ENCODE results near the gene ADISSP. TPM values are rescaled to one million over a fixed set of nuclear protein-coding genes. Genes with fewer than 3 reads are reported as not detected.

Gene ADISSP
- total RNA-seq = 10 to 100 TPM; 22.3 to 24.4 TPM

DNA sequence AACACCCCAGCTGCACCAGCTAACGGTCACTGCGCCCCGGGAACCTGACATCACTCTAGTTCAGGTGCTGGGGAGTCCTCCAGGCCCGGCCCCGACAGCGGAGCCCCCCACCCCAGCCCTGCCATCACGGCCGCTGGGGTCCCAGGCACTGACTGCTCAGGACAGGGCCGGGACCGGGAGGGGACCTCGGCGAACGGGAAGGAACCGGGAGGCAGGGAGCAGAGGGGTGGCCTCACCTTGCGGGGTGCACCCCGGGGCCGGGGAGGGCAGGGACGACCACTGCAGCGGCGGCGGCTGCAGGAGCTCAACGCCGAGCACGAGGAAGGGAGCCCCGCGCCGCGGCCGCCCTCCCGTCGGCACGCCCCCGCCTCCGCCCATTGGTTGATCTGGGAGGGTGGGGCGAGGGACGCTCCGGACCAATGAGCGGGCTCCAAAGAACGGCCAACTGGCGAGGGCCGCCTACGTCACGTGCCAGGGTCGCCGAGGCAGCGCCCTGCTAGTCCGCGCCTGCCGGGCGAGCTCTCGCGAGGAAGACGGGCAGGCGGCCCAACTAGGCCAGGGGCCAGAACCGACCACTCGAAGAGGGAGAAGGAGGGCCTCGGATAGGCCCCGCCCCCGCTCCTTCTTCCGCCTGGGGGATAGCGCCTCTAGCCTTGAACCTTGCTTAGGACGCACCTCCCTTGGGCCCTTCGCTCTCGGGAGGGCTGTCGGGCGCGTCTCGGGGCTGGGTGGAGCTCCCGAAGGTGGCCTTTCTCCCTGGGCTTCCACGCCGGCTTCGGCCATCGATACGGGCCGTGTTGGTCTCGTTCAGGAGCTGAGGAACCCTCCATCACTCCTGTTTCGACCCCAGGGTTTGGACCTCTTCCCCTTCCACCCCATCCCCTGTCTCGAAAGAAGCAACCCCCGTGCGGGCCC lies at the start of gene ADISSP:
Gene ADISSP, minus strand, starts transcription at position 327 of the 915 bp plus-strand sequence. CDS start 7,653 bp downstream, outside the sequence.

DNA sequence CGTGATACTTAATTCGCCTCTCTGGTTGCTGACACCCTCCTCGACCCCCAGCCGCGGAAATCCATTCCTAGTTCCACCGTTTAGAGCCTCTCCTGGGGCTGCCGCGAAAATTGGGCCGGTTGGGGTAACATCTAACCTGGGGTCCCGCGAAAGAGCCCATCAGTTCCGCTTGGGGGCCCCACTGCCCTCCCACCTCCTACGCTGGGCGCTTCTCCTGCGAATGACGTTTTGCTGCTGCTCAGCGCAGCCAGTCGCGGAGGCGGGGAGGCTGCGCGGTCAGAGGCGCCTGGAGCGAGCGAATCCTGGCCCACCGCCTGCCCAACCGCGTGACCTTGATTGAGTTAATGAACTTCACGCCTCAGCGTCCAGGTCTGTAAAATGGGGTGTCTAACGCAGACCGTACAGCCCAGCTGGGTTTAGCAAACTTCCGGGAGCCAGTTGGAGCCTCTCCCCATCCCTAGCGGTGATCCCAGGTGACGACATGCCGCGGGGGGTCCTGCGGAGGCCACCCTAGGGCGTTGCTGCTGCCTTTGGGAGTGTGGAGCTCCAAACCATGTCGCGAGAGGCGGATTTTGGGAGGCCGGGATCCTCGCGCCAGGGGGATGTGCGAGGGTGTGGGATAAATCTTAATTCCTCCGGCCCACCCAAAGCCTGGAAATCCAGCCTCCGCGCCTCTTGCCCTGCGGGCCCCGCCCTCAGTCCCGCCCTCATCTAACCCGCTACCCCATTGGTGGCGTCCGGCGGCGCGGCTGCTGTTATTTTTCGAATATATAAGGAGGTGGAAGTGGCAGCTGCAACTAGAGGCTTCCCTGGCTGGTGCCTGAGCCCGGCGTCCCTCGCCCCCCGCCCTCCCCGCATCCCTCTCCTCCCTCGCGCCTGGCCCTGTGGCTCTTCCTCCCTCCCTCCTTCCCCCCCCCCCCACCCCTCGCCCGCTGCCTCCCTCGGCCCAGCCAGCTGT lies 28.2 kb upstream of the ADISSP start, which contains the start of gene CDC25B:
Gene CDC25B, plus strand, starts transcription at position 800 of the 958 bp plus-strand sequence. CDS start 222 bp downstream, outside the sequence.

DNA sequence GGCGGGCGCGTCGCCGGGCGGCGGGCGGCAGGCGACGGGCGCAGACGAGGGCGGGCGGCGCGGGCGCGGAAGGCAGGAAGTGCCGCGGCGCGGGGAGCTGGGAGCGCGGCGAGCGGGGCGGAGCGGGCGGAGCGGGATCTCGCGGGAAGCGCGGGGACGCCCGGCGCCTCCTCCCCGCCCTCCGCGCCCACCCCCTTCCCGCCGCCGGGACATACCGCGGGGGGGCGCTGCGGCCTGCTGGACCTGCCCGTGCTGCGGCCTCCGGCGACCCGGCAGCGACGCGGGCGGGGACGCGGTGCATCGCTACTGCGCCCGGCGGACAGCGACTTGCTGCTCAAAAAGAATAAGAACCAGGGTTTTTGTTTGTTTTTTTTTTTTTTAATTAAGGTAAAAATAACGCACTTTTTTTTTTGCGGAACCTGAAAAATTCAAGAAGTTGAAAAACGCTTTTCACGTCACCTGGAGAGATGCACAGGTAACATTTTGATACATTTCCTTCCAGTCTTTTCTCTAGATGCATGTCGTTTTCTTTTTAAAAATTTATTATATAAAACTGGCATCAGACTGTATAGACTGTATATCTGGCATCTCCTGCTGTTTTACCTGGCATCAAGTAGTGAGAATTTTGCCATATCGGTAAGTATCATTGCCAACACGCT lies 19.2 kb upstream of the ADISSP start, which contains the start of gene CENPB:
Gene CENPB, minus strand, starts transcription at position 76 of the 659 bp plus-strand sequence. CDS start 257 bp downstream, outside the sequence.

DNA sequence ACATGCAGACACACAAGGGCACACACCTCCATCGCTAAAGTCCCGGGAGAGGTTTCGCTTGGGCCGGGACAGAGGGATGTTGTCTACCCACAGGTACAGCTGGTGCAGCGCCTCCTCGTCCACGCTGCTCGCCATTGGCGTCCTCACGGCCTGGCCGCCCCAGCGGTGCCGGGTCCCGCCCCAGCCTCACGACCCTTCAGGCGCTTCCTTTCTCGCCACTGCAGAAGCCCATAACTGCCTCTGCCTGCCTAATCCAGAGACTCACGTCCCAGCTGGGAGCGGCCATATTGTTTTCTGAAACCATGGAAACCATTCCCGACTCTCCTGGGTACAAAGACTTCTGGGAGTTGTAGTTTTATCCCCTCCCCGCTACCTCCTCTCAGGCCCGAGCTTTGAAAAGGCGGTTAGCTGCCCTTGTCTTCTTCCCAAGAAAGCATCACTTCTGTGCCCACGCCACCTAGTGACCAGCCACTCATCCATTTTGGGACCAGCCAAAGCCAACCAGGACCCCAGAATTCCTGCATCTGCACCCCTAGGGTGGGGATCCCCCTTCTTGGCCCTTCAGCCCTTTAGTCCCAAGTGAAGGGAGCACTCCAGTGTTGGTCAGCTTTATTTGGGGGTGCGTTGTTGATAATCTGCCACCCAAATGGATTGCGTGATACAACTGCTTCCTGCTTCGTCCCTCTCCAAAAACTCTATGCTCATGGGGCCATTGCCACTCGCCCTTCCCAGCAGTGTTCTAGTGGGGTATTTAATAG lies 13.8 kb upstream of the ADISSP start, which contains the start of gene SPEF1:
Gene SPEF1, minus strand, starts transcription at position 296 of the 758 bp plus-strand sequence. Its CDS starts 161 bp downstream, at position 135.

DNA sequence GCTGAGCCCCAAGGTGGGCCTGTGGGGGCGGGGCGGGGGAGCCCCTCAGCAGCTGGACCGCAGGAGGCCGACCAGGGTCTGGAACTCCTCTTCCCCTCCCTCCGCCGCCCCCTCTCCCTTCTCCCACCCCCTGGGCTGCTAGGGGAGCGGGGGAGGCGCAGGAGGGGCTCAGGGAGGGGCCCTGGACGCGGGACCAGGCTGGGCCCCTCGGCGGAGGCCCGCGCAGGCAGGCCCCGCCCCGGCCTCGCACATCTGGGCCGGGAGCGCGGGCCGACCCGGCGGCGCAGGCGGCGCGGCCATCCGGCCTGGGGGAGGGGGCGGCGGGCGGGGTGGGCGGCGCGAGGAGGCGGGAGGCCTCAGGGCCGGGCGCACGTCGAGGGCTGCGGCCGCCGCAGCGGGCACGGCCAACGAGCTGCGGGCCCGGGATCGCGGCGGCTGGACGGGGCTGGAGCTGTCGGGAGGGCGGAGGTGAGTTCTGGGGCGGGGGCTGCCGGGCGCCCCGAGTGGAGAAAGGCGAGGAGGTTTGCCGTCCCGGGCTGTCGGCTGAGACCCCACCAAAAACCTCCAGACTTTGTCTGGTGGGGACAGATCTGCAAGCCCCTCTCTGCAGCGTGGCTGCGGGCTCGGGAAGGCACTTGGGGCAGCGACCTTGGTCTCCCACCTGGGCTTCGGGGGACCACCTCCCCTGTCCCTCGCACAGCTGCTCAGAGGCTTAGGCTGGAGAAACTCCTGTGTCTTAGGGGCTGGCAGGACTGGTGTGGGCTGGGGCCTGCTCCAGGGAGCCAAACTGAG lies 35.0 kb downstream of the ADISSP start, which contains the start of gene HSPA12B:
Gene HSPA12B, plus strand, starts transcription at position 359 of the 792 bp plus-strand sequence. CDS start 5,990 bp downstream, outside the sequence.

DNA sequence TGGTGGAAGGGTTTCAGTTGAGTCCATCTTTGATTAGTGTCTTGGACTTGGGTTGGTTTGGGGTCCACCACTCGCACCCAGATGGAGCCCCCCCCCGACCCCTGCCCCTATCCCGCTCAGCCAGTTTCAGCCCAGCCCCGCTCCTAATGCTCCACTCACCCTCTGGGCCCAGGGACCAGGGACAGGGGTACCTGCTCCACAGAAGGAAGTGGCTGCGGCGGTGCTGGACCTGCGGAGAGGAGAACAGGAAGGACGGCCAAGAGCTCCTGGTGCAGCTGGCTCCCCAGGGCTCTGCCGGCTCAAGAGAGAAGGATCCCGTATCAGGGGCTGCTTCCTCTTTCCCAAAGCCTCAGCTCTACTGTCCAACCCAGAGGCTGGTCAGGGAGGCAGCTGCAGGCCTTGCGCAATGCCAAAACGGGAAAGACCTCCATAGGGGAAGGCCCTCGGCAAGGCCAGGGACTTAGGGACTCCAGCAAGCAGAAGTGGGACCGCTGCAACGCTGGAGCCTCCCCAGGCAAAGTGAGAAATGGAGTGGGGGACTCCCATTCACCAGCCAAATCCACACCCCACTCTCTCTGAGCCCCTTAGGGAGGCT lies 55.2 kb downstream of the ADISSP start, which contains the start of gene SIGLEC1:
Gene SIGLEC1, minus strand, starts transcription at position 322 of the 595 bp plus-strand sequence. CDS start 5,472 bp downstream, outside the sequence.

Other genes starting within 250 kb of the ADISSP start
- not detected for gene GFRA4, start 104.4 kb downstream of the ADISSP start, total RNA-seq
- not detected for gene ADAM33, start 85.7 kb downstream of the ADISSP start, total RNA-seq
- gene SIGLEC1, start 55.2 kb downstream of the ADISSP start, total RNA-seq = not detected
- gene HSPA12B, start 35.1 kb downstream of the ADISSP start, total RNA-seq = not detected
- not detected for gene SPEF1, start 13.7 kb upstream of the ADISSP start, total RNA-seq
- gene CENPB, start 19.0 kb upstream of the ADISSP start, total RNA-seq = 10 to 100 TPM; 60.9 to 62.3 TPM
- 100 to 1,000 TPM; 332 to 345 TPM for gene CDC25B, start 28.6 kb upstream of the ADISSP start, total RNA-seq
- gene AP5S1, start 52.8 kb upstream of the ADISSP start, total RNA-seq = 10 to 100 TPM; 13.0 to 13.5 TPM
- gene MAVS, start 79.1 kb upstream of the ADISSP start, total RNA-seq = 10 to 100 TPM; 35.4 to 36.5 TPM
- 10 to 100 TPM; 55.5 to 56.1 TPM for gene PANK2, start 121.6 kb upstream of the ADISSP start, total RNA-seq
- gene RNF24, start 247.8 kb upstream of the ADISSP start, total RNA-seq = 10 to 100 TPM; 12.5 to 13.2 TPM